ENCODE data around the gene LTO1.

DNA sequence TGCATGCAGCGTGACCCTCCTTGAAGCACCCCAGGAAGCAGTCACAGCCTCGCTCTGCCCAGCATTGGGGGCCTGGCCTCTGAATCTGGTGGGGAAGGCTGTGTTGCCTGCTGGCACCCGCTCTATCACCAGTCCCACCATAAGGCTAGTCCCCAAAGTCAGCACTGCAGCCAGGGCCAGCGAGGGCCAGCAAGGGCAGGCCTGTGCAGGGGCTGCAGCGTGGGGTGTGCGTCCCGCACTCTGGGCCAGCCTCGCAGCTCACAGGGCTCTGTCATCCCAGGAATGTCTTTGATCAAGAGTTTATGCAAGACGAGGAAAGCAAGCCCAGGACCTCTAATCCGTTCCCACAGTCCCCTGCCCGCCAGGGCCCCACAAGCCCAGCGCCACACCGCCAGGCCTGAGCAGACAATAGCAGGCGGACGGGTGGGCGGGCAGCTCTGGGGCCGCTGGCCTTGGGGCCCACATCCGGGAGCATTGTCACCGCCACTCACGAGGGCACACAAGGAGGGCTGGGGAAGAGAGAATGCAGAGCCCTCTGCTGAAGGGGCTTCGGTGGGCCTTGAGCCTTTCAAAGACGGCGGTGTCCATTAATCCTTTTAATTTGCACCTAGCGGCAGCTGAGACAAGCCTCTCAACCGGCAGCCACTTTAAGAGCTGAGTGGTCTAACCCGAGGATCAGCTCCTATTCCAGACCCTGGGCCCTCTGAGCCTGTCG is 17.1 kb downstream of the LTO1 start:
- TF ChIP-seq POLR2AphosphoS5 (IDR thresholded peaks at IDR 0.05; ENCODE audit: low read depth, low read length) (no peak), TAF1 (IDR thresholded peaks at IDR 0.05; ENCODE audit: borderline replicate concordance, low read depth, low read length) (no peak), POLR2A (IDR thresholded peaks at IDR 0.05; ENCODE audit: low read depth, low read length) (no peak)

All from GM12892 (cell line).